Mesothelial cell of epicardium (in vitro differentiated cells): ENCODE data around the gene SPRN. TPM values are rescaled to one million over a fixed set of nuclear protein-coding genes. Genes with fewer than 3 reads are reported as not detected.

ENCODE experiments used
- DNase-seq, 2 experiments: peaks; one replicate each; pipeline ENCODE4 v3.0.0; 2021; ENCODE audit warnings: low spot score in 2 of 2; ENCODE audit not compliant: unreplicated experiment in 2 of 2
- H3K27ac Mint-ChIP-seq: 2 replicates; pipeline ENCODE4 v1.8.0; 2021; ENCODE audit warnings: mixed read lengths
- H3K27me3 Mint-ChIP-seq: 2 replicates; pipeline ENCODE4 v1.8.0; 2021; ENCODE audit warnings: low read depth, mixed read lengths
- H3K36me3 Mint-ChIP-seq: 2 replicates; pipeline ENCODE4 v1.8.0; 2021; ENCODE audit warnings: mixed read lengths
- H3K4me1 Mint-ChIP-seq: 2 replicates; pipeline ENCODE4 v1.8.0; 2021; ENCODE audit warnings: mixed read lengths
- H3K4me3 Mint-ChIP-seq: 2 replicates; pipeline ENCODE4 v1.8.0; 2021; ENCODE audit warnings: mild to moderate bottlenecking, moderate library complexity, mixed read lengths
- H3K9me3 Mint-ChIP-seq: 2 replicates; pipeline ENCODE4 v1.8.0; 2021; ENCODE audit warnings: mixed read lengths
- CTCF ChIP-seq: fragments of 200-600 bp; sonication (generic); IDR thresholded peaks from one replicate; pipeline ENCODE4 v1.5.0; 2021; ENCODE audit warnings: antibody characterized with exemption; ENCODE audit not compliant: unreplicated experiment
- total RNA-seq: library from RNA; stranded (reverse); gene quantifications from 3 replicates; pipeline ENCODE4 v1.2.1, GENCODE V29; 2021

SPRN gene
- total RNA-seq, 1 donor from 2014 or later = 0.69 TPM

DNA sequence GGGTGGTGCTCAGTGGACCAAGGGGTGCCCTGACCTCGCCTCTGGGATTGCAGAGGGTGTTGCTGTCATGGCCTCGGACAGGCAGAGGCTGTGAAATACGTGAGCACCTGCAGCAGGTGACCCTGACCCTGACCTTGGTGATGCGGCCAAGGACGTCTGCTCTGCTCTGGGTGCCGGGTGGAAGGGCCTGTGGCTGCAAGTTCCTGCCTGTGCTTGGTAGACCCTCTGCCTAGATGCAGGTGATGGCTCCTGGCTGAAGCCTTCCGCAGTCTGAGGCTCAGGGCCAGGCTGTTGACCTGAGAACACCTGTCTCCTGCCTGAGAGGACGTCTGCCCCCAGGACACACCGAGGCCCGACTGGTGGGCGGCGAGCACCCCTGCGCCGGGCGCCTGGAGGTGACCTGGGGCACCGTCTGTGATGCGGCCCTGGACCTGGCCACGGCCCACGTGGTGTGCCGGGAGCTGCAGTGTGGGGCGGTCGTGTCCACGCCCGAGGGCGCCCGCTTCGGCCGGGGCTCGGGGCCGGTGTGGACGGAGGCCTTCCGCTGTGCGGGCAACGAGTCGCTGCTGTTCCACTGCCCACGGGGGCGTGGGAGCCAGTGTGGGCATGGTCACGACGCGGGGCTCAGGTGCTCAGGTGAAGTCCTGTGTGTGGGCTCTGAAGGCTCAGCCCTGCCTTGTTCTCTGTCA lies 33.7 kb upstream of the SPRN start:
- no peaks in the 10 kb centered on the region for H3K4me1 Mint-ChIP-seq
- H3K27me3 Mint-ChIP-seq = no peaks in the 10 kb centered on the region
- peak in 1 of 2 experiments; percentile 33 for DNase-seq
- H3K4me3 Mint-ChIP-seq = no peak overlapping the region
- no peak for TF ChIP-seq CTCF
- peaks cover 12% of the 10 kb centered on the region for H3K36me3 Mint-ChIP-seq
- H3K27ac Mint-ChIP-seq = no peak overlapping the region
- H3K9me3 Mint-ChIP-seq = peaks cover 33% of the 10 kb centered on the region

GRCh38 chr10:133457100-133457841 lies 32.8 kb upstream of the SPRN start:
- Mint-ChIP-seq H3K9me3 (peaks cover 30% of the 10 kb centered on the region), H3K4me3 (no peak overlapping the region)
- peak in 1 of 2 experiments; percentile 29 for DNase-seq

GRCh38 chr10:133456041-133456951 lies 31.9 kb upstream of the SPRN start:
- H3K36me3 Mint-ChIP-seq = peaks cover 15% of the 10 kb centered on the region
- no peaks in the 10 kb centered on the region for H3K27me3 Mint-ChIP-seq
- H3K27ac Mint-ChIP-seq = no peak overlapping the region
- no peak for DNase-seq
- no peak overlapping the region for H3K4me3 Mint-ChIP-seq
- TF ChIP-seq CTCF = no peak
- H3K9me3 Mint-ChIP-seq = peaks cover 28% of the 10 kb centered on the region
- H3K4me1 Mint-ChIP-seq = no peaks in the 10 kb centered on the region

More at GRCh38 chr10:133457100-133457841, 32.8 kb upstream of the SPRN start:
- no peak for TF ChIP-seq CTCF
- Mint-ChIP-seq H3K27ac (no peak overlapping the region), H3K36me3 (peaks cover 15% of the 10 kb centered on the region), H3K27me3 (no peaks in the 10 kb centered on the region), H3K4me1 (no peaks in the 10 kb centered on the region)

DNA sequence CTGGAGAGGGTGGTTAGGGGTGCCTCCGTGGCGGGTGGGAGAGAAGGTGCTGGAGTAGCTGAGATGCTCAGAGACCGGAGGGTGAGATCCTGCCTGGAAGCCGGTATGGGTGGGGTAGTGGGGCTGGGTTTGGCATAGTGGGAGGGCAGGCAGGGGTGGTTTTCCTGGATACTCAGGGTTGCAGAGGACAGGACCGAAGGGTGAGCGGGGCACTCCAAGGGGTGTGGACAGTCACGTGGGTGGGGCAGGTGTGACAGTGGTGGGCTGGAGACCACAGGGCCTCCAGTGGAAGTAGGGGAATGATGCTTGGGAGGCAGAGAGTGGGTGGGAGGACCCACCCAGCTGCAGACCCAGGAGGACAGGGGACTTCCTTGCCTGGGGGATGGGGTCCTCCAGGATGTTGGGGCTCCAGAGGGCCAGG lies 31.2 kb upstream of the SPRN start:
- TF ChIP-seq CTCF = no peak
- Mint-ChIP-seq H3K36me3 (peaks cover 12% of the 10 kb centered on the region), H3K9me3 (peaks cover 31% of the 10 kb centered on the region), H3K4me1 (no peaks in the 10 kb centered on the region), H3K4me3 (no peak overlapping the region), H3K27me3 (no peaks in the 10 kb centered on the region), H3K27ac (no peak overlapping the region)
- DNase-seq = no peak

GRCh38 chr10:133455196-133455595 lies 30.8 kb upstream of the SPRN start:
- Mint-ChIP-seq H3K4me3 (no peak overlapping the region), H3K36me3 (peaks cover 11% of the 10 kb centered on the region), H3K4me1 (no peaks in the 10 kb centered on the region), H3K27ac (no peak overlapping the region), H3K9me3 (peaks cover 31% of the 10 kb centered on the region), H3K27me3 (no peaks in the 10 kb centered on the region)
- TF ChIP-seq CTCF = no peak
- no peak for DNase-seq
